BE2C (cell line): ENCODE results near the gene CCDC127. TPM values are rescaled to one million over a fixed set of nuclear protein-coding genes. Genes with fewer than 3 reads are reported as not detected.
A peak's percentile ranks its signal among the peaks of the same experiment; 100 is the strongest.
"Not testable (repeated sequence)": the region's sequence is repeated elsewhere in the genome, so short reads cannot be mapped to it uniquely, and the experiment has no call there.

ENCODE experiments used
- DNase-seq: peaks from one replicate; pipeline ENCODE4 v3.0.0-alpha.2; 2020
- H3K27me3 ChIP-seq: fragments of 250-450 bp; sonication (Bioruptor Pico); 2 replicates; pipeline ENCODE4 v1.5.1; 2020; ENCODE audit warnings: mild to moderate bottlenecking
- H3K36me3 ChIP-seq: fragments of 250-450 bp; sonication (Bioruptor Pico); 2 replicates; pipeline ENCODE4 v1.5.1; 2020; ENCODE audit warnings: mild to moderate bottlenecking
- H3K4me1 ChIP-seq: fragments of 250-450 bp; sonication (Bioruptor Pico); 2 replicates; pipeline ENCODE4 v1.5.1; 2020
- H3K4me3 ChIP-seq: 2 replicates; pipeline ENCODE4 v1.5.1; 2011; ENCODE audit warnings: low read depth, low read length
- H3K9me3 ChIP-seq: fragments of 250-450 bp; sonication (Bioruptor Pico); 2 replicates; pipeline ENCODE4 v1.5.1; 2020
- polyA plus RNA-seq: library from polyadenylated mRNA; unstranded; fragments of >200 nt; gene quantifications from one replicate; pipeline ENCODE4 v1.2.1, GENCODE V29; 2012; ENCODE audit warnings: low read depth, missing spikeins; ENCODE audit not compliant: insufficient read length, insufficient read depth
- TF ChIP-seq, protein P1 (sequence below): IDR thresholded peaks from 2 replicates; pipeline ENCODE4 v1.5.1; 2012; ENCODE audit warnings: mild to moderate bottlenecking, low read depth, low read length

Gene CCDC127, protein sequence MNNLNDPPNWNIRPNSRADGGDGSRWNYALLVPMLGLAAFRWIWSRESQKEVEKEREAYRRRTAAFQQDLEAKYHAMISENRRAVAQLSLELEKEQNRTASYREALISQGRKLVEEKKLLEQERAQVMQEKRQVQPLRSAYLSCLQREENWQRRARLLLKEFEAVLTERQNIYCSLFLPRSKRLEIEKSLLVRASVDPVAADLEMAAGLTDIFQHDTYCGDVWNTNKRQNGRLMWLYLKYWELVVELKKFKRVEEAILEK
- 9.0 TPM for polyA plus RNA-seq

DNA sequence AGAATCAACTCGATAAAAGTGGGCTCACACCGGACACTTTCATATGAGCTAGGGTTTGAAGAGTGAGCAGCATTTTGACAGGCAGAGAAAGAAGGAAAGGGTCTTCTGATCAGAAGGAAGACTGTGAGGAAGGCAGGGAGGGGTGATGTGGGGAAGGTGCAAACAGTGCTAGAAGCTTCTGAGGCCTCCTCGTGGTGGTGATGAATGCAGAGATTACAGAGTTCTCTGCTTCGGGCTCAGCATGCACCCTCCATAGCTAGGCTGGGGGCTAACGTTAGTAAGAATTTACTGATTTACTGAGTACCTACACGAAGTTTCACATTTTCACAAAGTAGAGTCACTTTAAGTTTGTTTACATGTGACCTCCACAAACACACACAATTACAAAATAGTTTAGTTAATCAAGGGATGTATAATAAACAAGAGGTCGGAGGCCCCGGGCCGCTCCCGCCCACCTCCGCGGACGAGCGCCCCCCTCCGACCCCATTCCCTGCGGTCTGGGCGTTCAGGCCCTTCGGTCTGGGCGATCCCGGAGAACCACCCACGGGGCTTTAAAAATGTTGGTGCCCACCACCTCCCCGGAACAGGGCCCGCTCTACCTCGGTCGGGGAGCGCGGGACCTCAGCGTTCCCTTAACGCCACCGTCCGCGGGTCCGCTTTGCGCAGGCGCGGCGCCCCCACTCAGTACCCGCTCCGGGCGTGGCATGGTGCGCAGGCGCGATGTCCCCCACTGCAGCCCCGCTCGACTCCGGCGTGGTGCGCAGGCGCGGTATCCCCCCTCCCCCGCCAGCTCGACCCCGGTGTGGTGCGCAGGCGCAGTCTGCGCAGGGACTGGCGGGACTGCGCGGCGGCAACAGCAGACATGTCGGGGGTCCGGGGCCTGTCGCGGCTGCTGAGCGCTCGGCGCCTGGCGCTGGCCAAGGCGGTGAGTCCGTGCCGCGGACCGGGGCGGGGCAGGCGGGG is at the start of gene CCDC127, which contains the start of gene SDHA:
Gene CCDC127 (minus strand): TSS at position 660 of the 963 bp plus-strand sequence. CDS start 1,304 bp downstream, outside the sequence.
Gene SDHA (plus strand): TSS at position 827 of the 963 bp plus-strand sequence. CDS start 36 bp downstream, at position 863.
- DNase-seq = peak; percentile 98
- H3K36me3 ChIP-seq, H3K4me1 ChIP-seq, H3K9me3 ChIP-seq, H3K27me3 ChIP-seq: not testable (repeated sequence)
- TF ChIP-seq, protein P1, sequence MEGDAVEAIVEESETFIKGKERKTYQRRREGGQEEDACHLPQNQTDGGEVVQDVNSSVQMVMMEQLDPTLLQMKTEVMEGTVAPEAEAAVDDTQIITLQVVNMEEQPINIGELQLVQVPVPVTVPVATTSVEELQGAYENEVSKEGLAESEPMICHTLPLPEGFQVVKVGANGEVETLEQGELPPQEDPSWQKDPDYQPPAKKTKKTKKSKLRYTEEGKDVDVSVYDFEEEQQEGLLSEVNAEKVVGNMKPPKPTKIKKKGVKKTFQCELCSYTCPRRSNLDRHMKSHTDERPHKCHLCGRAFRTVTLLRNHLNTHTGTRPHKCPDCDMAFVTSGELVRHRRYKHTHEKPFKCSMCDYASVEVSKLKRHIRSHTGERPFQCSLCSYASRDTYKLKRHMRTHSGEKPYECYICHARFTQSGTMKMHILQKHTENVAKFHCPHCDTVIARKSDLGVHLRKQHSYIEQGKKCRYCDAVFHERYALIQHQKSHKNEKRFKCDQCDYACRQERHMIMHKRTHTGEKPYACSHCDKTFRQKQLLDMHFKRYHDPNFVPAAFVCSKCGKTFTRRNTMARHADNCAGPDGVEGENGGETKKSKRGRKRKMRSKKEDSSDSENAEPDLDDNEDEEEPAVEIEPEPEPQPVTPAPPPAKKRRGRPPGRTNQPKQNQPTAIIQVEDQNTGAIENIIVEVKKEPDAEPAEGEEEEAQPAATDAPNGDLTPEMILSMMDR = peak; percentile 41
- peak within 1 kb of the TSS; percentile 93 for H3K4me3 ChIP-seq

DNA sequence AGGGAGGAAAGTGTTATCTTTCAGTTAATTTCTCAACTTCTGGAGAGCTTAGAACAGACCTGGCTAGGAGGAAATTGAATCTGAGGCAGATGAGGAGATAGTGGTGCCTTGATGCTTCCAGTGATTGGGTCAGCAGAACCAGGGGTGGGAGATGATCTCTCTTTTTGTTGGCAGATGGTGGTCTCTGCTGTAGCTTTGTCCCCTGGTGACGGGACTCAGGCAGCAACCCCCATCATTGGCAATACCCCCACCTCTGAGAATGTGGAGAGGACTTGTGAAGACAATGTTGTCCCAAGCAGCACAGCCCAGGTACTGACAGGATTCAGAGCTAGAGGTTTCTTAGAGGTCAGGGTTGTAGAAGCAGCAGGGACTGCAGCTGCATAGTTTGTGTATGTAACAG is 49.8 kb upstream of the CCDC127 start:
- Histone ChIP-seq H3K9me3 (no peaks in the 10 kb centered on the region), H3K36me3 (peaks cover 6% of the 10 kb centered on the region; the same call in 1 of the 2 replicates), H3K4me1 (no peaks in the 10 kb centered on the region), H3K4me3 (no peak overlapping the region), H3K27me3 (no peaks in the 10 kb centered on the region)
- DNase-seq = no peak
- TF ChIP-seq, protein P1 = no peak

DNA sequence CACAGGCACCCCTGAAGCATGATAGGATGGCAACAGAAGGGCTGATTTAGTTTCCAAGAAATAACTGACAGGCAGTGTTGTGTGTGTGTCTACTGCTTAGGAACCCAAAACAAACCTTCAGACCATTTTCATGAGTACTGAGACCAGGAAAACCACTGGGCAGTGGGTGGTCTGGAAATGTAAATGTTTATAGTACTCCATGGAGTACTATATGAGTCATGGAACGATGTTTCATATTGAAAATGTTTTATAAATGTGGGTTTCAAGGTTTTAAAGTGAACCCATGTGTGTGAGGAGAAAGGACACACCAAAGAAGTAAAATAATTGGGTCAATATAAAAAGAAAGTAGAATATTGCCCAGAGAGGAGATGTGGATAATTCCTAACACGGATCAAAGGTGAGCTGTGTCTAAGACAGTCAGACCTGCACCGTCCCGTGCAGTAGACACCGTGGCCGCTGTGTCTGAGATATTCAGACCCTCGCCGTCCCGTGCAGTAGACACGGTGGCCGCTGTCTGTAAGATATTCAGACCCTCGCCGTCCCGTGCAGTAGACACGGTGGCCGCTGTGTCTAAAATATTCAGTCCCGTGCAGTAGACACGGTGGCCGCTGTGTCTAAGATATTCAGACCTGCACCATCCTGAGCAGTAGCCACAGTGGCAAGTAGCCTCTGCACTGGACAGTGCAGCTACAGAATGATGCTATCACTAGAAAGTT is 48.5 kb upstream of the CCDC127 start:
- DNase-seq, H3K27me3 ChIP-seq, H3K4me3 ChIP-seq, H3K9me3 ChIP-seq, H3K4me1 ChIP-seq, H3K36me3 ChIP-seq: not testable (repeated sequence)

DNA sequence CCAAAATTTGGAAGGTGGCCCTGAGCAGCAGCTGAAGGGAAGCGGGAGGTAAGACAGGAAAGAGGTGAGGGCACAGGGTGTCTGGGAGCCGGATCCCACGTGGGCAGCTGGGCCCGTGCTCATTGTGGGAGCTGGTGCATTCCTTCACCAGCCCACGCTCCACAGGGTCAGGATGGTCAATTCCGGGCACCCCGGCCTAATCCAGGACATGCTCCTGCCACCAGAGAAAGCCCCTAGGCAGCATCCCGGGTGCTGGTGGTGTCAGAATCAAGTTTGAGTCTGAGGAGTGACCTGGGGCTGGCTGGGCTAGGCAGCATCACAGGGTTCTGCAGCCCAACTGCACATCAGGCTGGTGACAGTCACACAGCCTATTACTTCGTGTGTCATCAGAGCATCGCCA is 46.4 kb upstream of the CCDC127 start:
- Histone ChIP-seq H3K4me3 (no peak overlapping the region), H3K4me1 (no peaks in the 10 kb centered on the region), H3K27me3 (no peaks in the 10 kb centered on the region), H3K9me3 (no peaks in the 10 kb centered on the region), H3K36me3 (peaks cover 6% of the 10 kb centered on the region; the same call in 1 of the 2 replicates)
- DNase-seq = no peak
- TF ChIP-seq, protein P1 = no peak

DNA sequence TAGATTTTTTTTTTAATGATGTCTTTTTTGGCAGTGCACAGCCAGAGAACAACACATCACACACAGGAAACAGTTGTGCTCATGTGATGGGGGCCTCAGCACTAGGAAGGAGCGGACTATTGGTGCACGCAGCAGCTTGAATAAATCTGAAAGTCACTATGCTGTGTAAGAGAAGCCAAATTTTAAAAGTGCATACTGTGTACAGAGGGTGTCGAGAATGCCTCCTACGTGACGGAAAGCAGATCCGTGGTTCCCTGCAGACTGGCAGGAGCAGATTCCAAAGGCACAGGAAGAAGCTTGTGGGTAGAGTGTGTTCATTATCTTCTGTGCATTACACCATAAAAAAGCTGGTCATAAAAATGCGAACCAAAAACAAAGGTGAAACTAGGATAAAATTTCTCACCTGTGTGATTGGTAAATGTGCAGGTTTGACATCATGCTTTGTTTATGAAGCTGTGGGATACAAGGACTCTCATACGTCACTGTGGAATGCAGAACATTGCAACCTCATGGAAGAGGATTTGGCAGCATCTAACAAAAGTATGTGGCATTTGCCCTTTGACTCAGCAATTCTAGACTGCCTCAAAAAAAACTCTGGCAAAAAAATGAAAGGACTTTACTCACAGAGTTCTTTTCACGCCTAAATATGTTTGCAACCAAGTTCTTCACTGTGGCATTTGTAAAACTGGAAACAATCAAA is 45.5 kb upstream of the CCDC127 start:
- H3K4me3 ChIP-seq, H3K9me3 ChIP-seq, DNase-seq, H3K36me3 ChIP-seq, H3K27me3 ChIP-seq, H3K4me1 ChIP-seq: not testable (repeated sequence)

DNA sequence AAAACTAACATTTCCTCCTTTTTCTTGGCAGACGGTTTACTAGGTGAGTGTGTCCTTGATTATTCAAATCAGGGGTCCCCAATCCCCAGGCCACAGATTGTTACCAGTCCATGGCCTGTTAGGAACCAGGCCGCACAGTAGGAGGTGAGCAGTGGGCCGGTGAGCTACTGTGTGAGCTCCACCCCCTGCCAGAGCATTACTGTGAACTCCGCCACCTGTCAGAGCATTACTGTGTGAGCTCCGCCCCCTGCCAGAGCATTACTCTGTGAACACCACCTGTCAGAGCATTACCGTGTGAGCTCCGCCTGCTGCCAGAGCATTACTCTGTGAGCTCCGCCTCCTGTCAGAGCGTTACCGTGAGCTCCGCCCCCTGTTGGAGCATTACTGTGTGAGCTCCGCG is 39.2 kb upstream of the CCDC127 start:
- no peaks in the 10 kb centered on the region for H3K4me1 ChIP-seq
- no peak overlapping the region for H3K4me3 ChIP-seq
- no peaks in the 10 kb centered on the region for H3K27me3 ChIP-seq
- H3K9me3 ChIP-seq = no peaks in the 10 kb centered on the region
- TF ChIP-seq, protein P1 = no peak
- H3K36me3 ChIP-seq = peaks cover 7% of the 10 kb centered on the region
- no peak for DNase-seq

DNA sequence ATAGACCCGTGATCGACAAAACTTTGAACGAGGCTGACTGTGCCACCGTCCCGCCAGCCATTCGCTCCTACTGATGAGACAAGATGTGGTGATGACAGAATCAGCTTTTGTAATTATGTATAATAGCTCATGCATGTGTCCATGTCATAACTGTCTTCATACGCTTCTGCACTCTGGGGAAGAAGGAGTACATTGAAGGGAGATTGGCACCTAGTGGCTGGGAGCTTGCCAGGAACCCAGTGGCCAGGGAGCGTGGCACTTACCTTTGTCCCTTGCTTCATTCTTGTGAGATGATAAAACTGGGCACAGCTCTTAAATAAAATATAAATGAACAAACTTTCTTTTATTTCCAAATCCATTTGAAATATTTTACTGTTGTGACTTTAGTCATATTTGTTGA is 38.4 kb upstream of the CCDC127 start:
- not testable (repeated sequence) for H3K4me3 ChIP-seq, H3K9me3 ChIP-seq, H3K4me1 ChIP-seq, H3K36me3 ChIP-seq, DNase-seq, H3K27me3 ChIP-seq

DNA sequence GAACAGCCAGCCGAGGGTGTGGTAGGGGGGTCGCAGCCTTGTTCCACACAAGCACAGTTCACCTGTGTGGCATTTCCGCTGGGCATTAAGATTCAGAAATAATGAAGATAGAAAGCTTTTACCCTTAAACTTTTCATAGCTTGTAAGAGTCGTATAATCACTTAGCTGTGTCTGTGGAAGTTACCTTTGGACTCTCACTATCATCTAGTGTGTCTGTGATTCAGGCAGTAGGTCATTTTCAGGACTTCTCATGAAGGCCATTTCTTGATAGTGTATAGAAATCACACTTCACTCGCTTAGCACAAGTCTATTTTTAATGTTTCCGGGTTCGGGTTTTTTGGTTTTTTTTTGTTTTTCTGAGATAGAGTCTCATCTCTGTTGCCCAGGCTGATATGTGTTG is 37.2 kb upstream of the CCDC127 start:
- H3K36me3 ChIP-seq, H3K4me1 ChIP-seq, H3K9me3 ChIP-seq, DNase-seq, H3K4me3 ChIP-seq, H3K27me3 ChIP-seq: not testable (repeated sequence)

DNA sequence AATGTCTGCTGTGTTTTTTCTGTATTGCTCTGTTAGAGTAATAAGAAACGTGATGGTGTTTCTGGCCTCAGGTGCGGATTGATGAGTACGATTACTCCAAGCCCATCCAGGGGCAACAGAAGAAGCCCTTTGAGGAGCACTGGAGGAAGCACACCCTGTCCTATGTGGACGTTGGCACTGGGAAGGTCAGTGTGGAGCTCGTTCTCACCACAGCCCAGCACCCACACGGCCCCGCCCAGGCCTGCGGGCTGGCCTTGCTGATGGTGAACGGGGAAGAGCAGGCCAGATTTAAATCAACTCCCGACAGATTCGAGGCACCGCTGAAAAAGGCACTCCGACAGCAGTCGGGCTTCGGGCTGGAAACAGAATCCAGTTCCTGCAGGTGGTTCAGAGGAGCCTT is 36.4 kb upstream of the CCDC127 start:
- H3K4me3 ChIP-seq, H3K36me3 ChIP-seq, H3K9me3 ChIP-seq, H3K4me1 ChIP-seq, DNase-seq, H3K27me3 ChIP-seq: not testable (repeated sequence)
